A673 (cell line): Measurements from ENCODE around the gene DCAF16.

Experiments used
- EZH2 ChIP-seq: fragments of 200-600 bp; sonication (generic); IDR thresholded peaks from 2 replicates; pipeline ENCODE4 v1.6.1; 2017; ENCODE audit warnings: borderline replicate concordance, low read depth, mild to moderate bottlenecking, mixed read lengths, antibody characterized with exemption, low read length; ENCODE audit not compliant: poor library complexity, severe bottlenecking
- TF ChIP-seq, protein P1 (sequence below): fragments of 300-800, 200-600 bp; sonication (generic); conservative IDR thresholded peaks from 2 replicates; pipeline ENCODE4 v1.5.1; 2017; ENCODE audit warnings: low read depth, mild to moderate bottlenecking, antibody characterized with exemption, low read length, moderate library complexity, mixed read lengths

DNA sequence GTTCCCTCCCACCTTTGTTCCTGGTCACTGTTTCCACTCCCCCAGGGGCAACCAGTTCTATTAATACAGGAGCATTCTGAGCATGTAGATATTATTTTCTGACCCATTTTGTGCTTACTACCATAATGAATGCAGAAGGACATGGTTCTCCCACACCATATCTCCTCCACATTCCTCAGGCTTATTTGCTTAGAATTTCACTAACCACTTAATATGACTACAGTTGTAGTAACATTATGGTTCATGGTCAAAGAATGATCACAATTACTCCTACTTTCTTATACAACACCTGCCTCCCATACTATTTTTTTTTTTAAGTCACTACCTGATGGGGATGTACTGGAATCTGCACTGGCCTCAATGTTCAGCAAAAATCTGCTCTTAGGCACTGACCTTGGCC, 21.6 kb downstream of the DCAF16 start:
- TF ChIP-seq, protein P1, sequence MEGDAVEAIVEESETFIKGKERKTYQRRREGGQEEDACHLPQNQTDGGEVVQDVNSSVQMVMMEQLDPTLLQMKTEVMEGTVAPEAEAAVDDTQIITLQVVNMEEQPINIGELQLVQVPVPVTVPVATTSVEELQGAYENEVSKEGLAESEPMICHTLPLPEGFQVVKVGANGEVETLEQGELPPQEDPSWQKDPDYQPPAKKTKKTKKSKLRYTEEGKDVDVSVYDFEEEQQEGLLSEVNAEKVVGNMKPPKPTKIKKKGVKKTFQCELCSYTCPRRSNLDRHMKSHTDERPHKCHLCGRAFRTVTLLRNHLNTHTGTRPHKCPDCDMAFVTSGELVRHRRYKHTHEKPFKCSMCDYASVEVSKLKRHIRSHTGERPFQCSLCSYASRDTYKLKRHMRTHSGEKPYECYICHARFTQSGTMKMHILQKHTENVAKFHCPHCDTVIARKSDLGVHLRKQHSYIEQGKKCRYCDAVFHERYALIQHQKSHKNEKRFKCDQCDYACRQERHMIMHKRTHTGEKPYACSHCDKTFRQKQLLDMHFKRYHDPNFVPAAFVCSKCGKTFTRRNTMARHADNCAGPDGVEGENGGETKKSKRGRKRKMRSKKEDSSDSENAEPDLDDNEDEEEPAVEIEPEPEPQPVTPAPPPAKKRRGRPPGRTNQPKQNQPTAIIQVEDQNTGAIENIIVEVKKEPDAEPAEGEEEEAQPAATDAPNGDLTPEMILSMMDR = no peak
- no peak for TF ChIP-seq EZH2
